Stimulated activated CD4-positive, alpha-beta T cell treated with anti-CD3 and anti-CD28 coated beads, Interleukin-2, amount 100 ng/mL, for 24 hours (primary cell): ENCODE data around the gene FSTL4.

Experiments
- DNase-seq, 2 donors: peaks; one replicate each; pipeline ENCODE4 v3.0.0-alpha.2; 2020

FSTL4 gene

GRCh38 chr5:133251296-133252132 is 360.8 kb downstream of the FSTL4 start:
- no peak for DNase-seq

- DNase-seq: no peak
Measured at GRCh38 chr5:133250527-133250926, 361.8 kb downstream of the FSTL4 start.

- no peak for DNase-seq
Measured at GRCh38 chr5:133249593-133249992, 362.7 kb downstream of the FSTL4 start.

- no peak for DNase-seq
Measured at GRCh38 chr5:133247881-133248624, 364.3 kb downstream of the FSTL4 start.

- no peak for DNase-seq
Measured at GRCh38 chr5:133247151-133247709, 365.1 kb downstream of the FSTL4 start.

GRCh38 chr5:133246376-133247150 is 365.8 kb downstream of the FSTL4 start:
- DNase-seq: no peak

GRCh38 chr5:133246053-133246370 is 366.3 kb downstream of the FSTL4 start:
- DNase-seq: no peak

GRCh38 chr5:133245191-133246052 is 366.9 kb downstream of the FSTL4 start:
- DNase-seq: peak; percentile 26 to 34

GRCh38 chr5:133244242-133244641 is 368.1 kb downstream of the FSTL4 start:
- no peak for DNase-seq

- no peak for DNase-seq
Measured at GRCh38 chr5:133243196-133243595, 369.1 kb downstream of the FSTL4 start.

GRCh38 chr5:133242221-133242835 is 370.0 kb downstream of the FSTL4 start:
- no peak for DNase-seq

- DNase-seq: no peak
Measured at GRCh38 chr5:133241179-133242092, 370.9 kb downstream of the FSTL4 start.

- DNase-seq: peak; percentile 45 to 50
Measured at GRCh38 chr5:133240425-133241091, 371.8 kb downstream of the FSTL4 start.

- DNase-seq: no peak
Measured at GRCh38 chr5:133238426-133239205, 373.7 kb downstream of the FSTL4 start.

GRCh38 chr5:133236976-133237375 is 375.4 kb downstream of the FSTL4 start:
- no peak for DNase-seq

GRCh38 chr5:133236541-133236951 is 375.8 kb downstream of the FSTL4 start:
- no peak for DNase-seq

- no peak for DNase-seq
Measured at GRCh38 chr5:133235696-133236426, 376.5 kb downstream of the FSTL4 start.

- no peak for DNase-seq
Measured at GRCh38 chr5:133234911-133235310, 377.4 kb downstream of the FSTL4 start.
